Adrenal gland (tissue), 12 donors: ENCODE measurements around the gene CCDC142. TPM values are rescaled to one million over a fixed set of nuclear protein-coding genes. Genes with fewer than 3 reads are reported as not detected.

Source experiments
- DNase-seq, 7 donors: peaks; one replicate each; pipeline ENCODE4 v3.0.0-alpha.2; 2019 to 2020
- H3K27ac ChIP-seq, 5 donors: fragments of 200-600 bp; sonication (generic) in 4 of 5; 1 replicate in 3 of 5; 2 replicates in 2 of 5; pipeline versions ENCODE4 v1.5.1 to v1.8.0; 2016 to 2020; ENCODE audit warnings: mild to moderate bottlenecking in 1 of 5
- H3K27me3 ChIP-seq: fragments of 200-600 bp; 2 replicates; pipeline ENCODE4 v1.8.0; 2021
- H3K36me3 ChIP-seq, 2 donors: fragments of 200-600 bp; replicated peaks in 1 of 2; 1 replicate in 1 of 2; 2 replicates in 1 of 2; pipeline versions ENCODE4 v1.5.1 to v1.8.0; 2018 to 2022
- H3K4me1 ChIP-seq, 2 donors: fragments of 200-600 bp; replicated peaks in 1 of 2; 1 replicate in 1 of 2; 2 replicates in 1 of 2; pipeline versions ENCODE4 v1.5.1 to v1.8.0; 2018 to 2021
- H3K4me3 ChIP-seq, 4 donors: fragments of 200-600 bp; sonication (generic) in 3 of 4; one replicate each; pipeline ENCODE4 v1.5.1; 2016 to 2018
- H3K9me3 ChIP-seq, 3 donors: fragments of 200-600 bp; sonication (generic) in 1 of 3; replicated peaks in 1 of 3; 1 replicate in 2 of 3; 2 replicates in 1 of 3; pipeline versions ENCODE4 v1.5.1 to v1.8.0; 2016 to 2021
- POLR2A ChIP-seq, 2 donors: fragments of 450-650 bp; IDR thresholded peaks; one replicate each; pipeline ENCODE4 v1.6.1; 2017; ENCODE audit warnings: antibody characterized with exemption in 2 of 2, mild to moderate bottlenecking in 2 of 2, moderate library complexity in 1 of 2
- WGBS, 4 donors: extraction: QIAGEN DNeasy Blood & Tissue Kit in 2 of 4; methylation state at CpG; one replicate each; pipeline versions ENCODE4 v1.1.5 to v1.1.7; 2013 to 2017; 5-methylcytosine and 5-hydroxymethylcytosine counted together
- intact Hi-C, 2 donors: fragments of 100-400 bp; cut with DNase I; formaldehyde crosslinking; loops; one replicate each; pipeline versions ENCODE4 v1.14.1 to v1.15.0; 2022 to 2023
- polyA plus RNA-seq, 3 donors: library from polyadenylated mRNA; stranded (reverse); fragments of 200-250 nt in 2 of 3; fragments of 350-450 nt in 1 of 3; fragmentation: Illumina TruSeq in 1 of 3; extraction: RNeasy Lipid Tissue Mini Kit (QIAGEN cat#74804) in 1 of 3; gene quantifications; one replicate each; pipeline ENCODE4 v1.2.3, GENCODE V29; 2013 to 2014
- total RNA-seq, 9 donors: library from RNA; depleted of rRNA in 4 of 9; stranded (reverse); fragments of >200 nt in 4 of 9; fragments of 120-200 nt in 1 of 9; fragmentation: NEBNext Ultra II Directional in 1 of 9; extraction: Animal tissue kit (Norgen Biotek cat#: 25700) in 1 of 9; gene quantifications; one replicate each; pipeline versions ENCODE4 v1.1.0 to v1.2.4, GENCODE V29; 2013 to 2023
- TF ChIP-seq, protein P1 (sequence below), 6 experiments: fragments of 450-650 bp in 4 of 6; fragments of 200-600 bp in 2 of 6; sonication (generic) in 1 of 6; IDR thresholded peaks; 1 replicate in 5 of 6; 2 replicates in 1 of 6; pipeline versions ENCODE4 v1.5.1 to v1.8.0; 2016 to 2021; ENCODE audit warnings: antibody characterized with exemption in 6 of 6, mild to moderate bottlenecking in 2 of 6, moderate library complexity in 1 of 6
- donor health status: healthy with polysubstance abuse.
- donor health status: Bipolar disorder and iron deficiency.
- donor health status: DM: yes; HTN: yes; CAD: no.
- donor health status: DM: no; HTN: no; CAD: no.
- donor health status: DM: no; HTN: no; CAD: no.
- donor health status: DM: yes; HTN: yes; CAD: no.

The CCDC142 gene
- total and polyA plus RNA-seq, 12 donors, result 3.2 to 46.0 (median 12.3) TPM

- H3K4me1 ChIP-seq, result no peaks in the 10 kb centered on the region
- no peaks in the 10 kb centered on the region for H3K9me3 ChIP-seq
- H3K36me3 ChIP-seq, result peaks cover 0 to 48% of the 10 kb centered on the region in 2 donors
- TF ChIP-seq, protein P1, sequence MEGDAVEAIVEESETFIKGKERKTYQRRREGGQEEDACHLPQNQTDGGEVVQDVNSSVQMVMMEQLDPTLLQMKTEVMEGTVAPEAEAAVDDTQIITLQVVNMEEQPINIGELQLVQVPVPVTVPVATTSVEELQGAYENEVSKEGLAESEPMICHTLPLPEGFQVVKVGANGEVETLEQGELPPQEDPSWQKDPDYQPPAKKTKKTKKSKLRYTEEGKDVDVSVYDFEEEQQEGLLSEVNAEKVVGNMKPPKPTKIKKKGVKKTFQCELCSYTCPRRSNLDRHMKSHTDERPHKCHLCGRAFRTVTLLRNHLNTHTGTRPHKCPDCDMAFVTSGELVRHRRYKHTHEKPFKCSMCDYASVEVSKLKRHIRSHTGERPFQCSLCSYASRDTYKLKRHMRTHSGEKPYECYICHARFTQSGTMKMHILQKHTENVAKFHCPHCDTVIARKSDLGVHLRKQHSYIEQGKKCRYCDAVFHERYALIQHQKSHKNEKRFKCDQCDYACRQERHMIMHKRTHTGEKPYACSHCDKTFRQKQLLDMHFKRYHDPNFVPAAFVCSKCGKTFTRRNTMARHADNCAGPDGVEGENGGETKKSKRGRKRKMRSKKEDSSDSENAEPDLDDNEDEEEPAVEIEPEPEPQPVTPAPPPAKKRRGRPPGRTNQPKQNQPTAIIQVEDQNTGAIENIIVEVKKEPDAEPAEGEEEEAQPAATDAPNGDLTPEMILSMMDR (IDR thresholded peaks at IDR 0.05), result no peak
- TF ChIP-seq POLR2A (IDR thresholded peaks at IDR 0.05), result no peak
- no peak overlapping the region for H3K27ac ChIP-seq
- intact Hi-C loops, result no loop called here
- no peaks in the 10 kb centered on the region for H3K27me3 ChIP-seq
- WGBS, 4 donors, result 91 to 95% (median 94%) methylated on average over 7 to 12 of the region's 12 CpGs
- no peak overlapping the region for H3K4me3 ChIP-seq
- DNase-seq, result no peak
Measured at GRCh38 chr2:74491648-74492544, 9.1 kb upstream of the CCDC142 start.

- WGBS, 4 donors, result 82 to 96% (median 94%) methylated on average over 2 to 9 of the region's 9 CpGs
- no peaks in the 10 kb centered on the region for H3K4me1 ChIP-seq
- H3K27me3 ChIP-seq, result no peaks in the 10 kb centered on the region
- H3K4me3 ChIP-seq, result no peak overlapping the region
- TF ChIP-seq, protein P1 (IDR thresholded peaks at IDR 0.05), result no peak
- no peak for TF ChIP-seq POLR2A (IDR thresholded peaks at IDR 0.05)
- DNase-seq, result no peak
- peaks cover 0 to 60% of the 10 kb centered on the region in 2 donors for H3K36me3 ChIP-seq
- no peaks in the 10 kb centered on the region for H3K9me3 ChIP-seq
- intact Hi-C loops, result loop anchor here in 1 of 2 donors (5.0 kb wide), 1 partner anchor 37 kb away; the partner anchor contains the start of genes AUP1, DQX1 and HTRA2
- no peak overlapping the region for H3K27ac ChIP-seq
Measured at GRCh38 chr2:74489906-74490305, 7.1 kb upstream of the CCDC142 start.

DNA sequence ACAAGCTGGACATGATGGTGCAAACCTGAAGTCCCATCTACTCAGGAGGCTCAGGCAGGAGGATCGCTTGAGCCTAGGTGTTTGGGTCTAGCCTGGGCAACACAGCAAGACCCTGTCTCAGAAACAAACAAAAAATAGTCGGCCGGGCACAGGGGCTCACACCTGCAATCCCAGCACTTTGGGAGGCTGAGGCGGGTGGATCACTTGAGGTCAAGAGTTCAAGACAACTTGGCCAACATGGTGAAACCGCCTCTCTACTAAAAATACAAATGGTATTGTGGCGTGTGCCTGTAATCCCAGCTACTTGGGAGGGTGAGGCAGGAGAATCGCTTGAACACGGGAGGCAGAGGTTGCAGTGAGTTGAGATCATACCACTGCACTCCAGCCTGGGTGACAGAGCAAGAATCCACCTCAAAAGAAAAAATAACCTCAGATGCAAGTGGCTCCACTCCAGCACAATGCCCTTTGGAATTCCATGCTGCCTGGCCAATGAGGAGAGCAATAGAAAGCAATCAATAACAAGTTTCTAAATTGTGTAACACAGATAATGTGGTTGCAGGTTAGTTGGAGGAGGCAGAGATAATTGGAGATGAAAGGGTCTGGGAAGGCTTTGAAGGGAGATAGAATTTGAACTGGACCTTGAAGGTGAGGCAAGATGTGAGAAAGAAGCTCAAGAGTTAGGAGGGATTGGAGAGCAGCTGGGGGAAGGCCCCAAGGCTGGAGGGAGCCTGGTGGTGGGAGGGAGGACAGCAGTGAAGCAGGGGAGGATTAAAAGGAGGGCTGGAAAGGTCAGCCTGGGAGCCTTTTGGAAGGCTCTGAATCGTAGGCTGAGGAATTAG is 6.1 kb upstream of the CCDC142 start:
- Histone ChIP-seq H3K36me3 (peaks cover 0 to 58% of the 10 kb centered on the region in 2 donors), H3K9me3 (no peaks in the 10 kb centered on the region)
- intact Hi-C loops, result loop anchor here in 1 of 2 donors (5.0 kb wide), 1 partner anchor 38 kb away; the partner anchor contains the start of genes AUP1, DQX1 and HTRA2

More for the DNA sequence above, 6.1 kb upstream of the CCDC142 start:
- Histone ChIP-seq H3K4me3 (no peak overlapping the region), H3K27me3 (no peaks in the 10 kb centered on the region), H3K4me1 (peaks cover 0 to 5% of the 10 kb centered on the region in 2 donors), H3K27ac (no peak overlapping the region)
- TF ChIP-seq, protein P1 (IDR thresholded peaks at IDR 0.05), result no peak
- TF ChIP-seq POLR2A (IDR thresholded peaks at IDR 0.05), result no peak
- DNase-seq, result no peak
- WGBS, 4 donors, result 84 to 92% (median 88%) methylated on average over 6 to 9 of the region's 9 CpGs
